VCaP (cell line): ENCODE measurements around the gene PLCB1.
"Not testable (repeated sequence)": the region's sequence is repeated elsewhere in the genome, so short reads cannot be mapped to it uniquely, and the experiment has no call there.

Source experiments
- H3K27ac ChIP-seq: fragments of 450-650 bp; 2 replicates; pipeline ENCODE4 v1.5.1; 2017
- CTCF ChIP-seq: fragments of 450-650 bp; conservative IDR thresholded peaks from 2 replicates; pipeline ENCODE4 v1.5.1; 2017; ENCODE audit warnings: mild to moderate bottlenecking, moderate library complexity

Gene PLCB1

GRCh38 chr20:8104252-8104651 lies 27.8 kb upstream of the PLCB1 start:
- no peak for TF ChIP-seq CTCF

GRCh38 chr20:8114612-8115011 lies 17.5 kb upstream of the PLCB1 start:
- not testable (repeated sequence) for H3K27ac ChIP-seq

More at GRCh38 chr20:8104252-8104651, 27.8 kb upstream of the PLCB1 start:
- no peak overlapping the region for H3K27ac ChIP-seq

- no peak for TF ChIP-seq CTCF
- no peak overlapping the region; the same call in 1 of the 2 replicates for H3K27ac ChIP-seq
Observed at GRCh38 chr20:8115436-8115835, 16.6 kb upstream of the PLCB1 start.

GRCh38 chr20:8116067-8116811 lies 15.8 kb upstream of the PLCB1 start:
- no peak for TF ChIP-seq CTCF
- peak overlapping the region; percentile 76; the same call in 1 of the 2 replicates for H3K27ac ChIP-seq

GRCh38 chr20:8117636-8118035 lies 14.4 kb upstream of the PLCB1 start:
- H3K27ac ChIP-seq = peak overlapping the region; percentile 76
- no peak for TF ChIP-seq CTCF

- no peak for TF ChIP-seq CTCF
- H3K27ac ChIP-seq = peak overlapping the region; percentile 76
Observed at GRCh38 chr20:8118039-8118438, 14.0 kb upstream of the PLCB1 start.

GRCh38 chr20:8118760-8119159 lies 13.3 kb upstream of the PLCB1 start:
- H3K27ac ChIP-seq = peak overlapping the region; percentile 76
- no peak for TF ChIP-seq CTCF

- peak overlapping the region; percentile 76 for H3K27ac ChIP-seq
- TF ChIP-seq CTCF = no peak
Observed at GRCh38 chr20:8121666-8122065, 10.4 kb upstream of the PLCB1 start.
